T-helper 1 cell treated with Interleukin-12 subunit alpha and Interleukin-12 subunit beta and Interleukin-4 antibody, amounts not matched to agents 30 ng/mL and 1 ng/mL, for 36 hours (primary cell): ENCODE results near the gene TTC3. TPM values are rescaled to one million over a fixed set of nuclear protein-coding genes. Genes with fewer than 3 reads are reported as not detected.
"Not testable (repeated sequence)": the region's sequence is repeated elsewhere in the genome, so short reads cannot be mapped to it uniquely, and the experiment has no call there.

Source experiments
- intact Hi-C: fragments of 100-400 bp; cut with micrococcal nuclease; formaldehyde crosslinking; loops from one replicate; pipeline ENCODE4 v1.15.1; 2024
- total RNA-seq: library from RNA; stranded (reverse); gene quantifications from 2 replicates; pipeline ENCODE4 v1.2.3, GENCODE V29; 2022

Gene TTC3
- total RNA-seq, 1 donor from 2014 or later, result 55.4 TPM

- intact Hi-C loops, result no loop called here
Measured at GRCh38 chr21:37087188-37087587, 14.1 kb downstream of the TTC3 start.

GRCh38 chr21:37088186-37088735 is 15.2 kb downstream of the TTC3 start:
- intact Hi-C loops, result no loop called here

- intact Hi-C loops, result no loop called here
Measured at GRCh38 chr21:37093977-37094376, 20.9 kb downstream of the TTC3 start.

GRCh38 chr21:37095821-37096220 is 22.8 kb downstream of the TTC3 start:
- intact Hi-C loops, result no loop called here

- intact Hi-C loops, result no loop called here
Measured at GRCh38 chr21:37098751-37099150, 25.7 kb downstream of the TTC3 start.

GRCh38 chr21:37100316-37100715 is 27.3 kb downstream of the TTC3 start:
- intact Hi-C loops, result no loop called here

- intact Hi-C loops, result no loop called here
Measured at GRCh38 chr21:37101384-37101783, 28.3 kb downstream of the TTC3 start.

GRCh38 chr21:37102746-37103145 is 29.7 kb downstream of the TTC3 start:
- intact Hi-C loops, result not testable (repeated sequence)

GRCh38 chr21:37106998-37107397 is 33.9 kb downstream of the TTC3 start:
- intact Hi-C loops, result no loop called here

- intact Hi-C loops, result not testable (repeated sequence)
Measured at GRCh38 chr21:37111029-37111428, 38.0 kb downstream of the TTC3 start.

GRCh38 chr21:37114301-37114700 is 41.2 kb downstream of the TTC3 start:
- intact Hi-C loops, result not testable (repeated sequence)

- intact Hi-C loops, result not testable (repeated sequence)
Measured at GRCh38 chr21:37116459-37116858, 43.4 kb downstream of the TTC3 start.

GRCh38 chr21:37117204-37117603 is 44.1 kb downstream of the TTC3 start:
- intact Hi-C loops, result no loop called here

- intact Hi-C loops, result no loop called here
Measured at GRCh38 chr21:37118187-37118826, 45.3 kb downstream of the TTC3 start.

GRCh38 chr21:37119421-37120218 is 46.6 kb downstream of the TTC3 start:
- intact Hi-C loops, result no loop called here

GRCh38 chr21:37128076-37128475 is 55.0 kb downstream of the TTC3 start:
- intact Hi-C loops, result no loop called here

- intact Hi-C loops, result no loop called here
Measured at GRCh38 chr21:37130971-37131370, 57.9 kb downstream of the TTC3 start.

- intact Hi-C loops, result no loop called here
Measured at GRCh38 chr21:37136261-37136660, 63.2 kb downstream of the TTC3 start.

- intact Hi-C loops, result no loop called here
Measured at GRCh38 chr21:37136744-37137143, 63.7 kb downstream of the TTC3 start.

GRCh38 chr21:37139154-37139553 is 66.1 kb downstream of the TTC3 start:
- intact Hi-C loops, result no loop called here

GRCh38 chr21:37139902-37140301 is 66.8 kb downstream of the TTC3 start:
- intact Hi-C loops, result no loop called here

GRCh38 chr21:37143392-37143791 is 70.3 kb downstream of the TTC3 start:
- intact Hi-C loops, result not testable (repeated sequence)
